Right renal cortex interstitium (tissue), 3 donors: ENCODE results near the gene CPXM2. TPM values are rescaled to one million over a fixed set of nuclear protein-coding genes. Genes with fewer than 3 reads are reported as not detected.

Experiments used
- DNase-seq, 3 donors: peaks; one replicate each; pipeline ENCODE4 v3.0.0-alpha.2; 2013; ENCODE audit warnings: low read depth in 3 of 3, low spot score in 2 of 3
- polyA plus RNA-seq, 3 donors: library from polyadenylated mRNA; unstranded; fragments of 120-200 nt; gene quantifications; one replicate each; pipeline ENCODE4 v1.2.1, GENCODE V29; 2013; ENCODE audit not compliant: insufficient read length in 3 of 3

Gene CPXM2
- 1 to 10 TPM; 4.3 to 6.4 (median 5.4) TPM for polyA plus RNA-seq

DNA sequence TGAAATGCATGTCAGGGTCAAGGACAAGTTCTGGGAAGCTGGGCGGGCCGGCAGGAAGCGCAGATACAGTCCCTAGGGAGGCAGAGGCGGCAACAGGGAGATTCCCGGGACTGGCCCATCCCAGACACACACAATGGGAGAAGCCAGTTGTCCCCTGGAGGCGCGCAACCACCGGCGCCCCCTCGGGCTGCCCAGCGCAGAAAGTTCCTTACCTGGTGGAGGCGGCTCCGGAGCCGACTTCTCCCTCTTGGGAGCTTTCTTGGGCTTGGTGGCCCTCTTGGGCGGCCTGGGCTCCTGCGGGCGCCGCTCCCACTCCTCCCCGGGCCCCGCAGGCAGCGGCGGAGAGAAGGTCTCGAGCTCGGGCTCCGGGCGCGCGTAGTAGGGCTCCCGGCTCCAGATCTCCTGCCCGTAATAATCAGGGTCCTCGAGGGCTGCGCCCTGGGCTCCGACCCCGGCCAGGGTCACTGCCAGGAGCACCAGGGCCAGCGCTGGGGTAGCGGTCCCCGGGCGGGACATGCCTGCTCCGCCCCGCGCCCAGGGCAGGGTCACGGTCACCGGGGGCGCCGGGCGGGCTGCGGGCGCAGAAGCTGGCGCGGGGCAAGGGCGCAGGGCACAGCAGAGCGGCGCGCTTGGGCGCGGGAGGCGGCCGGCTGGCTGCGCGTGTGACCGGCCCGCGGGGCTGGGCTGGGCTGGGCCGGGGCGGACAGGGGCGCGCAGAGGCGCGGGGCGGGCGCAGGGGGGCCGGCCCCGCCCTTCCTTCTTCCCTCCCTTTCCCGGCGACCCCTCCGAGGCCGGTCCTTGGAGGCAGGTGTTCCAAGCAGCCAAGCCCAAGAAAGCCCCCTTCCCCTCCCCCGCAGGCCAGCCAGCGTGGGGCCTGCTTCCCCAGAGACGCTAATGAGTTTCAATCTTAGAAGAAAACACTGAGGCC is at the start of gene CPXM2:
TSS of gene CPXM2 (minus strand) at position 664 of the 928 bp plus-strand sequence. CDS start at position 516, 148 bp downstream.
- DNase-seq: no peak

DNA sequence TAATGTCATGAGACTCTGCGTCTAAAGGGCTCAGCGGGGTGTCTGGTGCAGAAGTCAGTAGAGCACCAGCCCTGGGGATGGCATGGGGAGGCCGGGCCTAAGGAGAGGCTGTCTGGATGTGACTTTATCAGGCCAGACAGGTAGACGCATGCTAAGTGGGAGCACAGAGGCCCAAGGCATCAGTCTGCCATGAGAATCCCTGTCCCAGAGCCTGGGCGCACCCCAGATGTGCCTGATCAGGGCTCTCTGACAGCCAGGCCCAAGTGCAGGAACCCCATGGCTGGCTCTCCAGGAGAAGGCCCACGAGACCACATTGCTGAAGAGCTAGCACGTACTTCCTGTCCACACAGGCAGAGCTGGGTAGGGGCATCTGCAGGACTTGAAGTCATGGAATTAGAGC is 48.0 kb upstream of the CPXM2 start:
- DNase-seq: no peak

GRCh38 chr10:123938890-123939289 is 47.3 kb upstream of the CPXM2 start:
- no peak for DNase-seq

GRCh38 chr10:123936426-123936825 is 44.8 kb upstream of the CPXM2 start:
- no peak for DNase-seq

DNA sequence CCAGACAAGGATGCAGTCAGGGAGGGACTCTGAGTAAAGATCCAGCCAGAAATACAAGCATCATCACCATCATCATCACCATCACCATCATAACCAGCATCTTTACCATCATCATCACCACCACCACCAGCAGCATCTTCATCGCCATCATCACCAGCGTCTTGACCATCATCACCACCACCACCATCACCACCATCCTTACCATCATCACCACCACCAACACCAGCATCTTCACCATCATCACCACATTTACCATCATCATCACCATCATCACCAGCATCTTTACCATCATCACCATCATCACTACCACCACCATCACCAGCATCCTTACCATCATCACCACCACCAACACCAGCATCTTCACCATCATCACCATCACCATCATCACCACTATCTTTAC is 44.1 kb upstream of the CPXM2 start:
- DNase-seq: no peak

GRCh38 chr10:123934846-123935245 is 43.2 kb upstream of the CPXM2 start:
- no peak for DNase-seq

DNA sequence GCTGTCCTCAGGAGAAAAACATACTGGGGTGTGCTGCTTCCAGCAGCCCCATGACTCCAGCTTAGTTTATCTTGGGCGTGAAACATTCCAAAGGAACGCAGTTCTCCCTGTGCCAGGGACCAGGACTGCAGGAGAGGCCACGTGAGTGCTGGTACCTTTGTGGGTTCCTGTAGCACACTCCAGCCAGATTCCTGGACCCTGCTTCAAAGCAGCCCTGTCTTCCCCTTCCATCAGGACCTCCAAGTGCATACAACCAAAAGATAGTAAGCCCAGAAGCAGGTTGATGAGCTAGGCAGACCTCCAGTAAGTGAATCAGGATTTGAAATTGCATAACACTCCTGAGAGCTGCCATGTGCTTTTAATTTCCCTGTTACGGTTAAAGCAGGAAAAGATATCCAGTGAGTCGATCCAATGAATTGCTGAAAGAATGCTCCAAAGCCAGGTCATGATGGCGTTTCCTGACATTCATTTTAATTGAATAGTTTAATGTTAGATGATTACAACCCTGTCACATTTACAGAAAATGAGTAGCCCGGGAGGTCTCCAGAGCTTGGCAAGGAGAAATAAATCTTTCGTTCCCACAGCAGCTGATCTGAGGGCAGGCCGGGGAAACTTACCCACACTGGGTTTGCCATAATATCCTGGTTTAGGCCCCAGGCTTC is 38.9 kb upstream of the CPXM2 start:
- no peak for DNase-seq

DNA sequence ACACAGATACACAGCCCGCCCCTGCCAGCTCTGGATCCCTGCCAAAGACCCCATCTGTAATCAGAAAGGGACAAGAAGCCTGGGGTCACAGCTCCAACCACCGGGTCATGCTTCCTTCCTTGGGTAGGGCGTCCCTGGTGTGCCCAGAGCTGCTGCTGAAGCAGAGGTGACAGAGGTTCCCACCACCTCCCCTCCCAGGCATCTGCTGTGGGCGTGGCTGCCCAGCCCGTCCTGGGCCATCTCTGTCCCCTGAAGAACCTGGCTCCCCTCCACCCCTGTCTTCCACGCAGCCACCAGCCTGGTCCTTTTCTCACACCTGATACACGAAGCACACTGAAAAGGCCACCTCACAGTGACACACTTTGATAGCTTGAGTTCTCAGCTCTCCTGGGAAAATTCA is 38.2 kb upstream of the CPXM2 start:
- no peak for DNase-seq

DNA sequence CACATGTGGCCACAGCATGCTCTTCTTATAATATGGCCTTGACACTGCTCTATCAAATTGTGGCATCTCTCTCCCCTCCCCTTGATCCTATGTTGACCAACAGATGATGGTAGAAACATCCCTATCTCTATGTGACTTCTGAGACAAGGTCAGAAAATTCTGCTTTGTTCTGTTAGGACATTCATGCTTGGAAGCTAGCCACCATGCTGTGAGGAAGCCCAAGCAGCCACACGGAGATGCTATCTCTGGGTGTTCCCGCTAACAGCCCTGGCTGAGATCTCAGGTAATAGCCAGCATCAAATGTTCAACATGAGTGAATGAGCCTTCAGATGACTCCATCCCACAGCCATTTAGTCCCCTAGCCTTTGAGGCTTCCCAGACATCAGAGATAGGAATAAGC is 36.8 kb upstream of the CPXM2 start:
- no peak for DNase-seq

GRCh38 chr10:123926401-123927264 is 35.0 kb upstream of the CPXM2 start:
- no peak for DNase-seq

DNA sequence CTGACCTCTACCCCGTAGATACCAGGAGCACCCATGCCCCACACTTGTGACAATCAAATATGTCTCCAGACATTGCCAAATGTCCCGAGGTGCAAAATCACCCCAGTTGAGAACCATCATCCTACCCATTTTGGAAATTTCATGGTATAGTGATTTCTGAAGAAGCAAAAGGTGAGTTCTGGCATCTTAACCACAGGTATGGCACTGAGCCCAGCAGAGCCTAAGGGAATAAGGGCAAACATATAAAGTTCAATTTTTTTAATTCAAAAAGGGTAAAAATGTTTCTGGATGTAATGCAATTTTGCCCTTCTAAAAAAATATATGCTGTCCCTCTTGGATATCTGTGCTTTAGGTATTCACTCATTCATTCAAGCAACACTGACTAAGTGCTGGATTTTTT is 30.5 kb upstream of the CPXM2 start:
- no peak for DNase-seq

DNA sequence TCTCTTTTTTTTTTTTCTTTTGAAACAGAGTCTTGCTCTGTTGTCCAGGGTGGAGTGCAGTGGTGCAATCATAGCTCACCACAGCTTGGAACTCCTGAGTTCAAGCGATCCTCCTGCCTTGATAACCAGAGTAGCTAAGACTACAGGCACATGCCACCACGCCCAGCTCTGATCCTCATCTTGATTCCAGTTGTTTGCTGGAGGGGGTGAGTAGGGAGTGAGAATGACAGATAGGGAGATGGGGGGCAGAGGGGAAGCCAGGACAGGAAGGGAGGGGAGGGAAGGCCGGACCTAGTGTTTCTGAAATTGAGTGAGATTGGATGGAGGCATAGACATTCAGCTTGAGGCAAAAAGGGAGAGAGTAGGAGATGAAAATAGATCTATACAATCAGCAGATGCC is 25.2 kb upstream of the CPXM2 start:
- no peak for DNase-seq

- DNase-seq: no peak
Measured at GRCh38 chr10:123913688-123914268, 22.2 kb upstream of the CPXM2 start.

DNA sequence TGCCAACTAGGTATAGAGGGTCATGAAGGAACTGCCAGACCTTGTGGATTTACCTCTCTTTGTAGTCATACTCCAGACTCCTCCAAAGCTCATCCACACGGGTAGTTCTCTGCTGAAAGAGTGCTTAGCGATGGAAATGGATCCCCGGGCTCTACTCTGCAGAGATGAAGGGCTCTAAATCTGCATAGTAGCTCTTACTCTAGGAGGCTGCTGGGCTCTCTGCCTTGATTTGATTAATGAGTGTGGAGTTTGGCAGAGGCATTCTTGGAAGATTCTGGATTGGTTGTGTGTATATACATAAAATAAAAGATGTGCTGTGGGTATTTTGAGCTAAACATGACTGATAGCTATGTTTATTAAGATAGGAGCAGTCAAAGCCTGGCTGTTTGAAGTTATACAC is 21.3 kb upstream of the CPXM2 start:
- no peak for DNase-seq

GRCh38 chr10:123912466-123912865 is 20.9 kb upstream of the CPXM2 start:
- DNase-seq: no peak

DNA sequence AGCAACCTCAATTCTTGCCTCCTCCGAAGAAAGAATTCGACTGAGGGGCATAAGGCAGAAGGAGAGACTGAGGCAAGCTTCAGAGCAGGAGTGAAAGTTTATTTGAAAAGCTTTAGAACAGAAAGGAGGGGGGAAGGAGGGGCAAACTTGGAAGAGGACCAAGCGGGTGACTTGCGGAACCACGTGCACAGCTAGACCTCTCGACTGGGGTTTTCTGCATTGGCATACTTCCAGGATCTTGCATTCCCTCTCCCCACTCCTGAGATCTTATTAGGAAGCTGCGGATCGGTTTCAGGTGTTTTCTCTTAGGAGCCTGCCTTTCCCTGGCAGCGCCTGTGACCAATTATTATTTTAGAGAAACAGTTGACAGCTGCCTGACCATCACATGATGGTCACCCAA is 20.3 kb upstream of the CPXM2 start:
- no peak for DNase-seq

DNA sequence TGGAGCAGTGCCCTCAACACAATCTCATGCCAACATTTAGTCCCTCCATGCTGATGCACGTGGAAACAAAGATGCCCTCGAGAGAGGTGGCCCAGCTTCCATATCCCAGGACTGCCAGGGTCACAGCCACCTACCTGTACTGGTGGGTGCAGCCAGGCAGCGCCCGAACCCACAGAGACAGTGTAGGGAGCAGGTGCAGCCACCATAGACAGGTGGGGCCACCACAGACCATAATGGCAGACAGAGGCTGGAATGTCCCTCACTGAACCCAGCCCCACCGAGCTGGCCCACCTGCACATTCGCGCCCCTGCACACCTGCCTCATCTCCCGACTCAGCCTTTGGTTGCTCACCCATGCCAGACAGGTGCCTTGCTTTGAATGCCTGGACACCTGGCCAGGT is 18.3 kb upstream of the CPXM2 start:
- no peak for DNase-seq

DNA sequence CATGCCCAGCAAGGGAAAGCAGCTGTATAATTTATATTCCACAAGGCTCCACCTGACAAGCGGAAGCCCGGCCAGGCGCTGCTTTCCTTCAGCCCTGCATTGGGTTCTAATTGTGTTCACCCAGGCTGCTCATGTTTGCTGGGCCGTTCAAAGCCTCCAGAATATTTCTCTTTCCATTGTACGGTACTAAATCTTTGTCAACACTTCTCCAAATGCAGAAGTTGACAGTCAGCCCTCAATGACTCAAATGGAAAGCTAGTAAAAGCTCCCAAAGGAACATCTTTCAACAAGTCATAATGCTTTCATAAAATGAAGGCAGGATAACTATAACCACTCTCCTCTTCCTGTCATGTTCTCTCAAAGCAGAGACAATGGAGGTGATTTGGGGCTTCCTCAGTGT is 17.8 kb upstream of the CPXM2 start:
- no peak for DNase-seq

GRCh38 chr10:123908379-123908778 is 16.8 kb upstream of the CPXM2 start:
- DNase-seq: no peak

DNA sequence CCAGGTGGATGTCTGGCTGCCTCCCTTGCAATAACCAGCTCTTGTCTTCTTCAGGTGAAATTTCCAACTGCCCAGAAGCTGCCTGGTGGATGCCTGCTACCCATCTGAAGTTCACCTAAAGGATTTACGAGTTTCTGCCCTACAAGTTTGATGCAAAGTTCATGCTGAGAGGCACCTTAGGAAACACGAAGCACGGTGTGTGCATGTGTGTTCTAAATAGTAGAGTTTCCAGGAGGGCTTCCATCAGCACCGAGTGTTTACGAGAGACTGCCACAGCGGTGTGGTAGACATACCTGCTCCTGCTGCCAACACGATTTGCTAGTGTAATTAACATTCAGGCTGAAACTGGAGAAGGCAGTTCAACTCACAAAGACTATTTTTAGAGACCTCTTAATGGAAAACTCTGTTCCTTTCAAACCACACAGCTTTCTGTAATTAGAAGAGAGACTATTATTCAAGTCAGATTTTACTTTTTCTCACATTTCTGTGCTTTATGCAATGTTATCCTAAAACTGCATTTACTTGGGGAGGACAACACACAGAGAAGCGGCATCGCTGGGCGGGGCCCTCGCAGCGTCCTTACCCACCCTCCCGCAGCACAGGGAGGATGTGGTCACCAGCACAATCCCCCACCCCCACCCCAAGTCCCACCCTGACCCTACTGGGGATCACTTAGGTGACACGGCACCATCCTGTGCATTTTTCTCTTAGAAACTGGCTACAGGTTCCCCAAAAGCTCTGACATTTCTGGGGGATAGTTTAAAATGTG is 15.5 kb upstream of the CPXM2 start:
- DNase-seq: no peak
